Stimulated activated CD8-positive, alpha-beta memory T cell treated with anti-CD3 and anti-CD28 coated beads, Interleukin-12 subunit alpha, Interleukin-12 subunit beta, amount 100 ng/mL, for 4 hours (primary cell): ENCODE data around the gene WFDC1.

Experiments used
- DNase-seq: peaks from one replicate; pipeline ENCODE4 v3.0.0-alpha.2; 2020; ENCODE audit warnings: low read depth

The WFDC1 gene

GRCh38 chr16:84272740-84273320 is 21.8 kb upstream of the WFDC1 start:
- no peak for DNase-seq

GRCh38 chr16:84274515-84274914 is 20.2 kb upstream of the WFDC1 start:
- no peak for DNase-seq

GRCh38 chr16:84275585-84276151 is 19.0 kb upstream of the WFDC1 start:
- DNase-seq: no peak

GRCh38 chr16:84277244-84277823 is 17.3 kb upstream of the WFDC1 start:
- DNase-seq: peak; percentile 39

- DNase-seq: no peak
These were observed 16.3 kb upstream of the WFDC1 start for GRCh38 chr16:84278333-84278732.

GRCh38 chr16:84278968-84279367 is 15.7 kb upstream of the WFDC1 start:
- no peak for DNase-seq

GRCh38 chr16:84279881-84280280 is 14.8 kb upstream of the WFDC1 start:
- no peak for DNase-seq

GRCh38 chr16:84281074-84281473 is 13.6 kb upstream of the WFDC1 start:
- DNase-seq: no peak

- DNase-seq: no peak
These were observed 12.1 kb upstream of the WFDC1 start for GRCh38 chr16:84282533-84282932.

- no peak for DNase-seq
These were observed 11.1 kb upstream of the WFDC1 start for GRCh38 chr16:84283314-84284153.

GRCh38 chr16:84284154-84284722 is 10.4 kb upstream of the WFDC1 start:
- no peak for DNase-seq

- DNase-seq: no peak
These were observed 8.0 kb upstream of the WFDC1 start for GRCh38 chr16:84286578-84287240.

GRCh38 chr16:84288902-84289301 is 5.8 kb upstream of the WFDC1 start:
- DNase-seq: no peak

- DNase-seq: no peak
These were observed 3.5 kb upstream of the WFDC1 start for GRCh38 chr16:84291226-84291625.

GRCh38 chr16:84292011-84292410 is 2.7 kb upstream of the WFDC1 start:
- DNase-seq: no peak

GRCh38 chr16:84293406-84293805 is 1.3 kb upstream of the WFDC1 start:
- DNase-seq: no peak

GRCh38 chr16:84294117-84294516 is 561 bp upstream of the WFDC1 start:
- no peak for DNase-seq

- DNase-seq: no peak
These were observed 654 bp downstream of the WFDC1 start for GRCh38 chr16:84295203-84295860.

- no peak for DNase-seq
These were observed 3.8 kb downstream of the WFDC1 start for GRCh38 chr16:84298376-84298899.

- DNase-seq: no peak
These were observed 5.2 kb downstream of the WFDC1 start for GRCh38 chr16:84299734-84300440.
